ACC112 (cell line): ENCODE data around the gene CLEC16A.

Experiments used
- H2AFZ ChIP-seq: fragments of 200-600 bp; sonication (generic); one replicate; pipeline ENCODE4 v1.6.0; 2017; ENCODE audit warnings: antibody characterized with exemption, low read length; ENCODE audit not compliant: unreplicated experiment
- H3K27ac ChIP-seq: fragments of 200-600 bp; sonication (generic); 2 replicates; pipeline ENCODE4 v1.5.1; 2014; ENCODE audit warnings: low read depth, mild to moderate bottlenecking, antibody characterized with exemption, low read length, moderate library complexity
- H3K27me3 ChIP-seq: fragments of 200-600 bp; sonication (generic); 2 replicates; pipeline ENCODE4 v1.6.1; 2014; ENCODE audit warnings: mild to moderate bottlenecking, antibody characterized with exemption, low read length, moderate library complexity, mixed read lengths; ENCODE audit not compliant: insufficient read depth
- H3K36me3 ChIP-seq: fragments of 200-600 bp; sonication (generic); 2 replicates; pipeline ENCODE4 v1.6.1; 2016; ENCODE audit warnings: mild to moderate bottlenecking, antibody characterized with exemption, low read length, moderate library complexity, mixed read lengths; ENCODE audit not compliant: insufficient read depth
- H3K4me1 ChIP-seq: fragments of 200-600 bp; sonication (generic); one replicate; pipeline ENCODE4 v1.6.1; 2016; ENCODE audit warnings: low read length, mixed read lengths; ENCODE audit not compliant: insufficient read depth, unreplicated experiment, control insufficient read depth
- H3K4me3 ChIP-seq: fragments of 200-600 bp; sonication (generic); 2 replicates; pipeline ENCODE4 v1.5.1; 2014; ENCODE audit warnings: mild to moderate bottlenecking, low read depth, low read length
- H3K79me2 ChIP-seq: fragments of 200-600 bp; sonication (generic); one replicate; pipeline ENCODE4 v1.6.0; 2016; ENCODE audit warnings: low read length; ENCODE audit not compliant: control insufficient read depth, unreplicated experiment, insufficient read depth

CLEC16A gene

GRCh38 chr16:10944249-10945064, at the start of gene CLEC16A:
CLEC16A (plus strand) TSS chr16:10944564; CDS start chr16:10944718, 154 bp downstream.
- peaks cover 65% of the 10 kb centered on the region for H3K79me2 ChIP-seq
- H2AFZ ChIP-seq: peak within 1 kb of the TSS; percentile 86
- H3K4me3 ChIP-seq: peak within 1 kb of the TSS; percentile 92
- H3K27me3 ChIP-seq: no peaks in the 10 kb centered on the region
- no peak within 1 kb of the TSS for H3K27ac ChIP-seq
- H3K4me1 ChIP-seq: peaks cover 42% of the 10 kb centered on the region
- no peaks in the 10 kb centered on the region for H3K36me3 ChIP-seq

- Histone ChIP-seq H2AFZ (no peak overlapping the region), H3K4me1 (no peaks in the 10 kb centered on the region), H3K27me3 (peaks cover 36% of the 10 kb centered on the region), H3K79me2 (no peaks in the 10 kb centered on the region), H3K36me3 (no peaks in the 10 kb centered on the region), H3K4me3 (no peak overlapping the region), H3K27ac (no peak overlapping the region)
Measured at GRCh38 chr16:10895053-10895946, 49.1 kb upstream of the CLEC16A start.

DNA sequence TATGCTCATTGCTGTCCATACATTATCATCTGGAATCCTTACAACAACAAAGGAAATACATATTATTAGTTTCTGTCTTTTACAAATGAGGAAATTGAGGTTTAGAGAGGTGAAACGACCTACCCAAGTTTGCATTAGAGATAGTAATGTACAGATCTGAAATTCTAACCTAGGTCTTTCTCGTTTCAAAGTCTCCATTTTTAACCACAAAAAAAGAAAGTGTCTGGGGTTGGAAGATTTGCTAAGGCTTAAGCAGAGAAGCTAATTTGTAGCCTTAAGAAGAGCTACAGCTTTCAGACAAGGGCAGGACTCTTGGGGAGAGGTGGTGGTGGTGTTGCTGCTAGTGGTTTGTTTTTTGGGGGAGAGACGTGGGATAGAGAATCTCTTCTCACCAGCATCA, 48.2 kb upstream of the CLEC16A start:
- Histone ChIP-seq H3K27ac (no peak overlapping the region), H3K4me1 (no peaks in the 10 kb centered on the region), H3K27me3 (peaks cover 30% of the 10 kb centered on the region), H3K79me2 (no peaks in the 10 kb centered on the region), H3K4me3 (no peak overlapping the region), H2AFZ (no peak overlapping the region), H3K36me3 (no peaks in the 10 kb centered on the region)

- H3K79me2 ChIP-seq: no peaks in the 10 kb centered on the region
- no peak overlapping the region for H2AFZ ChIP-seq
- H3K27ac ChIP-seq: no peak overlapping the region
- H3K36me3 ChIP-seq: no peaks in the 10 kb centered on the region
- no peak overlapping the region for H3K4me3 ChIP-seq
- H3K4me1 ChIP-seq: no peaks in the 10 kb centered on the region
- peaks cover 27% of the 10 kb centered on the region for H3K27me3 ChIP-seq
Measured at GRCh38 chr16:10896723-10897122, 47.6 kb upstream of the CLEC16A start.

DNA sequence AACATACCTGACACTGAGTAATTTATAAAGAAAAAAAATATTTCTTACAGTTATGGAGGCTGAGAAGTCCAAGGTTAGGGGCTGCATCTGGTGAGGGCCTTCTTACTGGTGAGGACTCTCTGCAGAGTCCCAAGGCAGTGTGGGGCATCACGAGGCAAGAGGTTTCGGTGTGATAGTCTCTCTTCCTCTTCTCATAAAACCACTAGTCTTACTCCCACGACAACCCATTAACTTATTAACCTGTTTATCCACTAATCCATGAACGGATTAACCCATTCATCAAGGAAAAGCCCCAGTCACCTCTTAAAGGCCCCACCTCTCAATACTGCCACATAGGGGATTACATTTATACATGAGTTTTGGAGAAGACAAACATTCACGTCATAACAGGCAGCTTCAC, 47.2 kb upstream of the CLEC16A start:
- no peaks in the 10 kb centered on the region for H3K36me3 ChIP-seq
- no peaks in the 10 kb centered on the region for H3K79me2 ChIP-seq
- H3K27ac ChIP-seq: no peak overlapping the region
- no peak overlapping the region for H3K4me3 ChIP-seq
- no peak overlapping the region for H2AFZ ChIP-seq
- no peaks in the 10 kb centered on the region for H3K4me1 ChIP-seq
- H3K27me3 ChIP-seq: peaks cover 26% of the 10 kb centered on the region

DNA sequence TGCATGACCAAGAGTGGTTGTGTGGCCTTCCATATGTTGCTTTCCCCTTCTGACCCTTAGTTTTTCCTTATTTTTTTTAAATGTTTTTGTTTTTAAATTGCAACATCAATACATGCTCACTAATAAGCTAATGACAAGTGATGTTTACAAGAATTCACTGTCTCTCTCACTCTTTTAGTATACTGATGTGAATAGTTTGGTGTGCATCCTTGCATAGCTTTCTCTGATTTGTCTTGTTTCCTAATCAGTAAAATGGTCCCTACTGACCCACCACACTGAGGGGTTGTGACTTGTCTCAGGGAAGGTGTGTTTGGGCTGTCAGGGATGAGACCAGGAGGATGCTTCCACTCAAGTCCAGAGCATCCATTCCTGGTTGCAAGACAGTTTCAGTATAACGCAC, 41.4 kb upstream of the CLEC16A start:
- Histone ChIP-seq H3K27me3 (peaks cover 7% of the 10 kb centered on the region; the same call in 1 of the 2 replicates), H3K36me3 (0 out of 2 replicates have a peak, but pooled peaks cover 8% of the 10 kb centered on the region), H2AFZ (no peak overlapping the region), H3K27ac (no peak overlapping the region), H3K79me2 (no peaks in the 10 kb centered on the region), H3K4me3 (no peak overlapping the region), H3K4me1 (no peaks in the 10 kb centered on the region)

GRCh38 chr16:10906482-10906881, 37.9 kb upstream of the CLEC16A start:
- Histone ChIP-seq H3K4me3 (no peak overlapping the region), H3K27me3 (peaks cover 10% of the 10 kb centered on the region; the same call in 1 of the 2 replicates), H3K27ac (no peak overlapping the region), H2AFZ (no peak overlapping the region), H3K79me2 (no peaks in the 10 kb centered on the region), H3K4me1 (no peaks in the 10 kb centered on the region), H3K36me3 (0 out of 2 replicates have a peak, but pooled peaks cover 8% of the 10 kb centered on the region)

DNA sequence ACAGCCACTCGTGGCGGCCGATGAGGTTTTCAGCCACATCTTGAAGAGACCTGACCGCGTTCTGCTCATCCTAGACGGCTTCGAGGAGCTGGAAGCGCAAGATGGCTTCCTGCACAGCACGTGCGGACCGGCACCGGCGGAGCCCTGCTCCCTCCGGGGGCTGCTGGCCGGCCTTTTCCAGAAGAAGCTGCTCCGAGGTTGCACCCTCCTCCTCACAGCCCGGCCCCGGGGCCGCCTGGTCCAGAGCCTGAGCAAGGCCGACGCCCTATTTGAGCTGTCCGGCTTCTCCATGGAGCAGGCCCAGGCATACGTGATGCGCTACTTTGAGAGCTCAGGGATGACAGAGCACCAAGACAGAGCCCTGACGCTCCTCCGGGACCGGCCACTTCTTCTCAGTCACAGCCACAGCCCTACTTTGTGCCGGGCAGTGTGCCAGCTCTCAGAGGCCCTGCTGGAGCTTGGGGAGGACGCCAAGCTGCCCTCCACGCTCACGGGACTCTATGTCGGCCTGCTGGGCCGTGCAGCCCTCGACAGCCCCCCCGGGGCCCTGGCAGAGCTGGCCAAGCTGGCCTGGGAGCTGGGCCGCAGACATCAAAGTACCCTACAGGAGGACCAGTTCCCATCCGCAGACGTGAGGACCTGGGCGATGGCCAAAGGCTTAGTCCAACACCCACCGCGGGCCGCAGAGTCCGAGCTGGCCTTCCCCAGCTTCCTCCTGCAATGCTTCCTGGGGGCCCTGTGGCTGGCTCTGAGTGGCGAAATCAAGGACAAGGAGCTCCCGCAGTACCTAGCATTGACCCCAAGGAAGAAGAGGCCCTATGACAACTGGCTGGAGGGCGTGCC, 37.2 kb upstream of the CLEC16A start:
- H2AFZ ChIP-seq: no peak overlapping the region
- no peaks in the 10 kb centered on the region for H3K4me1 ChIP-seq
- H3K36me3 ChIP-seq: 0 out of 2 replicates have a peak, but pooled peaks cover 8% of the 10 kb centered on the region
- no peak overlapping the region for H3K27ac ChIP-seq
- H3K4me3 ChIP-seq: no peak overlapping the region
- peaks cover 10% of the 10 kb centered on the region; the same call in 1 of the 2 replicates for H3K27me3 ChIP-seq
- H3K79me2 ChIP-seq: no peaks in the 10 kb centered on the region

GRCh38 chr16:10907757-10908045, 36.7 kb upstream of the CLEC16A start:
- Histone ChIP-seq H2AFZ (no peak overlapping the region), H3K36me3 (0 out of 2 replicates have a peak, but pooled peaks cover 7% of the 10 kb centered on the region), H3K4me1 (no peaks in the 10 kb centered on the region), H3K27me3 (peaks cover 7% of the 10 kb centered on the region; the same call in 1 of the 2 replicates), H3K27ac (no peak overlapping the region), H3K4me3 (no peak overlapping the region), H3K79me2 (no peaks in the 10 kb centered on the region)

DNA sequence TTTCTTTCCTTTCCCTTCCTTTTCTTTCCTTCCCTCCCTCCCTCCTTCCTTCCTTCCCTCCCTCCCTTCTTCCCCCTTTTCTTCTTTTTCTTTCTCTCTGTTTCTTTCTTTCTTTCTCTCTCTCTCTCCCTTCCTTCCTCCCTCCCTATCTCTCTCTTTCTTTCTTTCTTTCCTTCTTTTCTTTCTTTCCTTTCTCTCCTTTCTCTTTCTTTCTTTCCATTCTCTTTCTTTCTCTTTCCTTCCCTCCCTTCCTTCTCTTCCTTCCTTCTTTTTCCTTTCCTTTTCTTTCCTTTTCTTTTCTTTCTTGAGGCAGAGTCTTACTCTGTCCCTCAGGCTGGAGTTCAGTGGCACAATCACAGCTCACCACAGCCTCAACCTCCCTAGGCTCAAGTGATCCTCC, 33.1 kb upstream of the CLEC16A start:
- Histone ChIP-seq H3K36me3 (no peaks in the 10 kb centered on the region), H3K4me3 (no peak overlapping the region), H3K27ac (no peak overlapping the region), H3K27me3 (0 out of 2 replicates have a peak, but pooled peaks cover 4% of the 10 kb centered on the region), H2AFZ (no peak overlapping the region), H3K4me1 (no peaks in the 10 kb centered on the region), H3K79me2 (no peaks in the 10 kb centered on the region)
